ENCODE results near the gene ATXN7L3B.

DNA sequence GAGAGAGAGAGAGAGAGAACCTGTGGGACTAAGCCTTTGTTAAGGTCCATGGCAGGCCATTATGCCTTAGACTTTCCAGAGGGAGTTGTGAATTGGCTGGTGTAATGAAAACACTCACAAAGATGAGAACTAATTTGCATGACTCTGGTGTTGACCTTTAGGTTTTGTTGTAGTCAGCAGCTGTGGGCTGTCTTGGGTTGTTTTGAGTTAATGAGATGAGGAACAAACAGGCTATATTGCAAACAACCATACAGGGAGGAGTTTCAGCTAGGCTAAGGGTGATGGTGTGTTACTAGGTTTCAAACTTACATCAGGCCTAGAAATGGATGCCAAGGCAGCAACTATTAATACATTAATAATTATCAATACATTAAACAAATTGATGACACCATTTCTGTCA is 26.3 kb downstream of the ATXN7L3B start:
- no peak for TF ChIP-seq POLR2A (IDR thresholded peaks at IDR 0.05; ENCODE audit: low read depth, low read length)
- TF ChIP-seq CTCF (IDR thresholded peaks at IDR 0.05; ENCODE audit: extremely low read depth in 1 of 2, insufficient read depth in 1 of 2, low read depth in 1 of 2, low read length in 2 of 2), result no peak

All from endothelial cell of umbilical vein (primary cell).